Esophagus muscularis mucosa (tissue), 4 donors: ENCODE results near the gene IL6.
"Not testable (repeated sequence)": the region's sequence is repeated elsewhere in the genome, so short reads cannot be mapped to it uniquely, and the experiment has no call there.

Source experiments
- EP300 ChIP-seq: sonication (generic); formaldehyde crosslinking; IDR thresholded peaks from one replicate; pipeline ENCODE4 v1.6.1; 2017; ENCODE audit warnings: antibody characterized with exemption
- POLR2AphosphoS5 ChIP-seq, 2 donors: sonication (generic); formaldehyde crosslinking; IDR thresholded peaks; one replicate each; pipeline ENCODE4 v1.6.1; 2017; ENCODE audit warnings: antibody characterized with exemption in 2 of 2
- TF ChIP-seq, protein P1 (sequence below), 3 experiments: fragments of 200-600 bp in 2 of 3; fragments of 450-650 bp in 1 of 3; sonication (generic) in 2 of 3; IDR thresholded peaks; one replicate each; pipeline ENCODE4 v1.5.1; 2017 to 2019; ENCODE audit warnings: antibody characterized with exemption in 3 of 3, mild to moderate bottlenecking in 2 of 3, moderate library complexity in 1 of 3

DNA sequence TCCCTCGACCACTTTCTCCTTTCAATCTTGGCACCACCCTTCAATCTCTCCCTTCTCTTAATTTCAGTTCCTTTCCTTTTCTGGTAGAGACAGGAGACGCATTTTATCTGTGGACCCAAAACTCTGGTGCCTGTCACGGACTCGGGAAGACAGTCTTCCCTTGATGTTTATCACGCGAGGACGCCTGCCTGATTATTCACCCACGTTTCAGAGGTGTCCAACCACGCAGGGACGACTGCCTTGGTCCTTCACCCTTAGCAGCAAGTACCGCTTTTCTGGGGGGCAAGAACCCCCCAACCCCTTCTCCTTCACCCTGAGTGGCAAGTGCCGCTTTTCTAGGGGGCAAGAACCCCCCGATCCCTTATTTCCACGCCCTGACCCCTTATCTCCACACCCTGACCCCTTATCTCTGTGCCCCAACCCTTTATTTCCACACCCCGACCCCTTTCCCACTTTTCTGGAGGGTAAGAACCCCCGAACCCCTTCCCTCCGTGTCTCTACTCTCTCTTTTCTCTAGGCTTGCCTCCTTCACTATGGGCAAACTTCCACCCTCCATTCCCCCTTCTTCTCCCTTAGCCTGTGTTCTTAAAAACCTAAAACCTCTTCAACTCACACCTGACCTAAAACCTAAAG lies 22.9 kb upstream of the IL6 start:
- TF ChIP-seq, protein P1, sequence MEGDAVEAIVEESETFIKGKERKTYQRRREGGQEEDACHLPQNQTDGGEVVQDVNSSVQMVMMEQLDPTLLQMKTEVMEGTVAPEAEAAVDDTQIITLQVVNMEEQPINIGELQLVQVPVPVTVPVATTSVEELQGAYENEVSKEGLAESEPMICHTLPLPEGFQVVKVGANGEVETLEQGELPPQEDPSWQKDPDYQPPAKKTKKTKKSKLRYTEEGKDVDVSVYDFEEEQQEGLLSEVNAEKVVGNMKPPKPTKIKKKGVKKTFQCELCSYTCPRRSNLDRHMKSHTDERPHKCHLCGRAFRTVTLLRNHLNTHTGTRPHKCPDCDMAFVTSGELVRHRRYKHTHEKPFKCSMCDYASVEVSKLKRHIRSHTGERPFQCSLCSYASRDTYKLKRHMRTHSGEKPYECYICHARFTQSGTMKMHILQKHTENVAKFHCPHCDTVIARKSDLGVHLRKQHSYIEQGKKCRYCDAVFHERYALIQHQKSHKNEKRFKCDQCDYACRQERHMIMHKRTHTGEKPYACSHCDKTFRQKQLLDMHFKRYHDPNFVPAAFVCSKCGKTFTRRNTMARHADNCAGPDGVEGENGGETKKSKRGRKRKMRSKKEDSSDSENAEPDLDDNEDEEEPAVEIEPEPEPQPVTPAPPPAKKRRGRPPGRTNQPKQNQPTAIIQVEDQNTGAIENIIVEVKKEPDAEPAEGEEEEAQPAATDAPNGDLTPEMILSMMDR (IDR thresholded peaks at IDR 0.05) = not testable (repeated sequence)
- not testable (repeated sequence) for TF ChIP-seq EP300; POLR2AphosphoS5 (IDR thresholded peaks at IDR 0.05)
